HepG2 (cell line): ENCODE data around the gene RSRC2.

Experiments
- PBX3 ChIP-seq: sonication (generic); formaldehyde crosslinking; IDR thresholded peaks from 2 replicates; pipeline ENCODE4 v1.8.1; 2023; ENCODE audit warnings: missing genetic modification reagents, inconsistent platforms, borderline replicate concordance
- ZNF138 ChIP-seq: sonication (generic); formaldehyde crosslinking; IDR thresholded peaks from 2 replicates; pipeline ENCODE4 v1.5.0; 2020; ENCODE audit warnings: mild to moderate bottlenecking, low read depth, missing genetic modification reagents
- TF ChIP-seq, protein P1 (sequence below): IDR thresholded peaks from 2 replicates; pipeline ENCODE4 v1.6.1; 2012; ENCODE audit warnings: inconsistent platforms

DNA sequence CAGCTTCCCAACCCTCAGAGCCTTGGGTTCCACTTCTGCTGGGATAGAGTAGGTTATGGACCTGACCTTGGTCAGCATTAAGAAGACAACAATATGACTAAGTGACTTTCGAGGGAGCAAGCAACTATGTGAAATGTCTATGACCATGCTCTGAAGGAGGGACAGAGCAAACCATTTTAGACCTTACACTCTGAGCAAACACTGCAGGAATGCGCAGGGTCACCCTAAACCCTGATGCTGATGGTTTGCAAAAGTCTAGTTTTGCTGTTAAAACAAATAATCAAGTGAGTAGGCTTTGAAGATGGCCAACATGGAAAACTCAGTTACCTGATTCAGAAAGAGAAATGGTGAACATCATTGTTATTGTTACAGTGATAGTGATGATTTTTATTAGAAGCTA, 34.7 kb downstream of the RSRC2 start:
- TF ChIP-seq PBX3 (CRISPR knock-in tag): no peak
- TF ChIP-seq, protein P1, sequence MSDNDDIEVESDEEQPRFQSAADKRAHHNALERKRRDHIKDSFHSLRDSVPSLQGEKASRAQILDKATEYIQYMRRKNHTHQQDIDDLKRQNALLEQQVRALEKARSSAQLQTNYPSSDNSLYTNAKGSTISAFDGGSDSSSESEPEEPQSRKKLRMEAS: peak; percentile 49; the same call in 1 of the 2 replicates
- TF ChIP-seq ZNF138 (CRISPR knock-in tag): no peak
